ENCODE measurements around the gene PCDHA8.

DNA sequence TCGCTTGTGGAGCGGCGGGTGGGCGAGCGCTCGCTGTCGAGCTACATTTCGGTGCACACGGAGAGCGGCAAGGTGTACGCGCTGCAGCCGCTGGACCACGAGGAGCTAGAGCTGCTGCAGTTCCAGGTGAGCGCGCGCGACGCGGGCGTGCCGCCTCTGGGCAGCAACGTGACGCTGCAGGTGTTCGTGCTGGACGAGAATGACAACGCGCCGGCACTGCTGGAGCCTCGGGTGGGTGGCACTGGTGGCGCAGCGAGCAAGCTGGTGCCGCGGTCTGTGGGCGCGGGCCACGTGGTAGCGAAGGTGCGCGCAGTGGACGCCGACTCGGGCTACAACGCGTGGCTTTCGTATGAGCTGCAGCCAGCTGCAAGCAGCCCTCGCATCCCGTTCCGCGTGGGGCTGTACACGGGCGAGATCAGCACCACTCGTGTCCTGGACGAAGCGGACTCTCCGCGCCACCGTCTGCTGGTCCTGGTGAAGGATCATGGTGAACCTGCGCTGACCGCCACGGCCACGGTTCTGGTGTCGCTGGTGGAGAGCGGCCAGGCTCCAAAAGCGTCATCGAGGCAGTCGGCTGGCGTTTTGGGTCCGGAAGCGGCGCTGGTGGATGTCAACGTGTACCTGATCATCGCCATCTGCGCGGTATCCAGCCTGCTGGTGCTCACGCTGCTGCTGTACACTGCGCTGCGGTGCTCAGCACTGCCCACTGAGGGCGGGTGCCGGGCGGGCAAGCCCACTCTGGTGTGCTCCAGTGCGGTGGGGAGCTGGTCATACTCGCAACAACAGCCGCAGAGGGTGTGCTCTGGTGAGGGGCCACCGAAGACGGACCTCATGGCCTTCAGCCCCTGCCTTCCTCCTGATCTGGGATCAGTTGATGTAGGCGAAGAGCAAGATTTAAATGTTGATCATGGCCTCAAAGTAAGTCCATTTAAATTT lies 2.1 kb downstream of the PCDHA8 start:
- TF ChIP-seq, protein P1, sequence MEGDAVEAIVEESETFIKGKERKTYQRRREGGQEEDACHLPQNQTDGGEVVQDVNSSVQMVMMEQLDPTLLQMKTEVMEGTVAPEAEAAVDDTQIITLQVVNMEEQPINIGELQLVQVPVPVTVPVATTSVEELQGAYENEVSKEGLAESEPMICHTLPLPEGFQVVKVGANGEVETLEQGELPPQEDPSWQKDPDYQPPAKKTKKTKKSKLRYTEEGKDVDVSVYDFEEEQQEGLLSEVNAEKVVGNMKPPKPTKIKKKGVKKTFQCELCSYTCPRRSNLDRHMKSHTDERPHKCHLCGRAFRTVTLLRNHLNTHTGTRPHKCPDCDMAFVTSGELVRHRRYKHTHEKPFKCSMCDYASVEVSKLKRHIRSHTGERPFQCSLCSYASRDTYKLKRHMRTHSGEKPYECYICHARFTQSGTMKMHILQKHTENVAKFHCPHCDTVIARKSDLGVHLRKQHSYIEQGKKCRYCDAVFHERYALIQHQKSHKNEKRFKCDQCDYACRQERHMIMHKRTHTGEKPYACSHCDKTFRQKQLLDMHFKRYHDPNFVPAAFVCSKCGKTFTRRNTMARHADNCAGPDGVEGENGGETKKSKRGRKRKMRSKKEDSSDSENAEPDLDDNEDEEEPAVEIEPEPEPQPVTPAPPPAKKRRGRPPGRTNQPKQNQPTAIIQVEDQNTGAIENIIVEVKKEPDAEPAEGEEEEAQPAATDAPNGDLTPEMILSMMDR (IDR thresholded peaks at IDR 0.05; ENCODE audit: low read depth, low read length) = no peak
- TF ChIP-seq POLR2A (IDR thresholded peaks at IDR 0.05; ENCODE audit: extremely low read depth, insufficient read length) (no peak), MYC (IDR thresholded peaks at IDR 0.05; ENCODE audit: low read depth, low read length) (no peak)
